MM.1S (cell line): ENCODE measurements around the gene WWC2.

Experiments
- DNase-seq: peaks from one replicate; pipeline ENCODE4 v3.0.0-alpha.2; 2015
- H2AFZ ChIP-seq: fragments of 300-600 bp; sonication (generic); 2 replicates; pipeline ENCODE4 v1.6.0; 2016; ENCODE audit warnings: antibody characterized with exemption, low read length
- H3F3A ChIP-seq: fragments of 300-600 bp; sonication (generic); 2 replicates; pipeline ENCODE4 v1.6.1; 2016; ENCODE audit warnings: mild to moderate bottlenecking, antibody characterized with exemption, low read length, moderate library complexity, mixed read lengths; ENCODE audit not compliant: insufficient read depth
- H3K27ac ChIP-seq: fragments of 300-600 bp; sonication (generic); 2 replicates; pipeline ENCODE4 v1.5.1; 2016; ENCODE audit warnings: mild to moderate bottlenecking, low read length
- H3K27me3 ChIP-seq: fragments of 300-600 bp; sonication (generic); replicated peaks from 2 replicates; pipeline ENCODE4 v1.6.0; 2016; ENCODE audit warnings: low read length; ENCODE audit not compliant: insufficient read depth
- H3K36me3 ChIP-seq: fragments of 300-600 bp; sonication (generic); replicated peaks from 2 replicates; pipeline ENCODE4 v1.6.1; 2016; ENCODE audit warnings: mild to moderate bottlenecking, low read length, mixed read lengths; ENCODE audit not compliant: insufficient read depth
- H3K4me1 ChIP-seq: fragments of 300-600 bp; sonication (generic); 2 replicates; pipeline ENCODE4 v1.6.1; 2016; ENCODE audit warnings: low read length, mixed read lengths
- H3K4me2 ChIP-seq: fragments of 300-600 bp; sonication (generic); 2 replicates; pipeline ENCODE4 v1.6.0; 2016; ENCODE audit warnings: low read depth, low read length
- H3K4me3 ChIP-seq: fragments of 300-600 bp; sonication (generic); 2 replicates; pipeline ENCODE4 v1.5.1; 2016; ENCODE audit warnings: low read length, mixed read lengths
- H3K79me2 ChIP-seq: fragments of 300-600 bp; sonication (generic); 2 replicates; pipeline ENCODE4 v1.6.1; 2016; ENCODE audit warnings: mixed run types, low read length, mixed read lengths
- H3K9ac ChIP-seq: fragments of 300-600 bp; sonication (generic); 2 replicates; pipeline ENCODE4 v1.6.1; 2016; ENCODE audit warnings: low read length, mixed read lengths
- H3K9me2 ChIP-seq: fragments of 300-600 bp; sonication (generic); replicated peaks from 2 replicates; pipeline ENCODE4 v1.6.1; 2016; ENCODE audit warnings: mild to moderate bottlenecking, low read length, mixed read lengths; ENCODE audit not compliant: insufficient read depth
- H3K9me3 ChIP-seq: fragments of 300-600 bp; sonication (generic); replicated peaks from 2 replicates; pipeline ENCODE4 v1.6.1; 2016; ENCODE audit warnings: mild to moderate bottlenecking, low read length, mixed read lengths; ENCODE audit not compliant: insufficient read depth
- H4K20me1 ChIP-seq: fragments of 300-600 bp; sonication (generic); 2 replicates; pipeline ENCODE4 v1.6.1; 2016; ENCODE audit warnings: mild to moderate bottlenecking, low read length, moderate library complexity, mixed read lengths; ENCODE audit not compliant: insufficient read depth
- EZH2 ChIP-seq: fragments of 300-600 bp; sonication (generic); optimal IDR thresholded peaks from 2 replicates; pipeline ENCODE3; 2017; ENCODE audit warnings: low read depth, mild to moderate bottlenecking, antibody characterized with exemption, low read length, mixed read lengths
- EZH2phosphoT487 ChIP-seq: fragments of 300-600 bp; sonication (generic); IDR thresholded peaks from 2 replicates; pipeline ENCODE4 v1.6.1; 2018; ENCODE audit warnings: antibody characterized with exemption, low read length
- TF ChIP-seq, protein P1 (sequence below): fragments of 300-600 bp; sonication (generic); IDR thresholded peaks from 2 replicates; pipeline ENCODE4 v1.5.1; 2016; ENCODE audit warnings: antibody characterized with exemption, low read length, mixed read lengths

The WWC2 gene

DNA sequence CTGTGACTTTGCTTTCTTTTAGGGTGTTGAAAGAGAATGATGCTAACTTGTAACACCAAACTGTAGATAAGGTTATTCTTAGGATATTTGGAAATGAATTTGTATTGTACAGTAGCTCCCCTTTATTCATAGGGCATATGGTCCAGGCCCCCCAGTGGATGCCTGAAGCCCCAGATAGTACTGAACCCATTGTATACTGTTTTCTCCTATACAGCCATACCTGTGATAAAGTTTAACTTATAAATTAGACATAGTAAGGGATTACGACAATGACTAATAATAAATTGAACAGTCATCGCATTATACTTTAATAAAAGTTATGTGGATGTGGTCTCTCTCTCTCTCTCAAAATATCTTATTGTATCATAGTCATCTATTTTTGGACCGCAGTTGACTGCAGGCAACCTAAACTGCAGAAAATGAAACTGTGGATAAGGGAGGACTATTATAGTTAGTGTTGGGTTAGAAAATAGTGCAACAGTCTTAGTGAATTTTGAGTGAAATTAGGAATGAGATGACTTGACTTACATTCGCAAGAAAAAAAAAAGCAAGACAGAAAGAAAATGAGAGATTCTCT is 115.9 kb downstream of the WWC2 start:
- Histone ChIP-seq H3K9me3 (no peaks in the 10 kb centered on the region), H3K4me1 (peaks cover 12% of the 10 kb centered on the region; the same call in 1 of the 2 replicates), H3K9me2 (no peaks in the 10 kb centered on the region), H3F3A (no peaks in the 10 kb centered on the region), H2AFZ (no peak overlapping the region), H3K79me2 (no peaks in the 10 kb centered on the region), H3K9ac (no peak overlapping the region), H3K27ac (no peak overlapping the region), H3K36me3 (no peaks in the 10 kb centered on the region), H3K4me3 (no peak overlapping the region), H3K27me3 (no peaks in the 10 kb centered on the region), H4K20me1 (no peaks in the 10 kb centered on the region), H3K4me2 (peak overlapping the region; percentile 27; the same call in 1 of the 2 replicates)
- TF ChIP-seq, protein P1, sequence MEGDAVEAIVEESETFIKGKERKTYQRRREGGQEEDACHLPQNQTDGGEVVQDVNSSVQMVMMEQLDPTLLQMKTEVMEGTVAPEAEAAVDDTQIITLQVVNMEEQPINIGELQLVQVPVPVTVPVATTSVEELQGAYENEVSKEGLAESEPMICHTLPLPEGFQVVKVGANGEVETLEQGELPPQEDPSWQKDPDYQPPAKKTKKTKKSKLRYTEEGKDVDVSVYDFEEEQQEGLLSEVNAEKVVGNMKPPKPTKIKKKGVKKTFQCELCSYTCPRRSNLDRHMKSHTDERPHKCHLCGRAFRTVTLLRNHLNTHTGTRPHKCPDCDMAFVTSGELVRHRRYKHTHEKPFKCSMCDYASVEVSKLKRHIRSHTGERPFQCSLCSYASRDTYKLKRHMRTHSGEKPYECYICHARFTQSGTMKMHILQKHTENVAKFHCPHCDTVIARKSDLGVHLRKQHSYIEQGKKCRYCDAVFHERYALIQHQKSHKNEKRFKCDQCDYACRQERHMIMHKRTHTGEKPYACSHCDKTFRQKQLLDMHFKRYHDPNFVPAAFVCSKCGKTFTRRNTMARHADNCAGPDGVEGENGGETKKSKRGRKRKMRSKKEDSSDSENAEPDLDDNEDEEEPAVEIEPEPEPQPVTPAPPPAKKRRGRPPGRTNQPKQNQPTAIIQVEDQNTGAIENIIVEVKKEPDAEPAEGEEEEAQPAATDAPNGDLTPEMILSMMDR, result no peak
- TF ChIP-seq EZH2phosphoT487, result no peak
- no peak for TF ChIP-seq EZH2
- DNase-seq, result peak; percentile 7

DNA sequence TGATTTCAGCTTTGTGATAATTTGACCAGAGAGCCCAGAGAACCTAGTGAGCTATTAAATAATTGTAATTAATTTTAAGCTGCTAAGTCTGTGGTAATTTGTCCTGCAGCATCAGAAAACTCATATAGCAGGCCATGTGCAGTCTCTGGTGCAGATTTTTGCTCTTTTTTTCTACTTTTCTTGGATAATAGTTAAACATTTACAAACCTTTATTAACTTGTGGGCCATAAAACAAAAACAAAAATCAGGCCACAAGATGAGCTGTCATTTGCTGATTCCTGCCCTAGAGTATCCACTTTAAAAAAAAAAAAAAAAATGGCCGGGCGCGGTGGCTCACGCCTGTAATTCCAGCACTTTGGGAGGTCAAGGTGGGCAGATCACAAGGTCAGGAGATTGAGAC is 121.2 kb downstream of the WWC2 start:
- Histone ChIP-seq H3K36me3 (no peaks in the 10 kb centered on the region), H3K27me3 (no peaks in the 10 kb centered on the region), H3K4me2 (no peak overlapping the region), H4K20me1 (no peaks in the 10 kb centered on the region), H3K4me3 (no peak overlapping the region), H3K9me3 (no peaks in the 10 kb centered on the region), H3K4me1 (peaks cover 6% of the 10 kb centered on the region; the same call in 1 of the 2 replicates), H2AFZ (no peak overlapping the region), H3F3A (no peaks in the 10 kb centered on the region), H3K9me2 (no peaks in the 10 kb centered on the region; the same call in 1 of the 2 replicates), H3K27ac (no peak overlapping the region), H3K79me2 (no peaks in the 10 kb centered on the region), H3K9ac (no peak overlapping the region)
- no peak for DNase-seq
- no peak for TF ChIP-seq EZH2
- no peak for TF ChIP-seq EZH2phosphoT487

DNA sequence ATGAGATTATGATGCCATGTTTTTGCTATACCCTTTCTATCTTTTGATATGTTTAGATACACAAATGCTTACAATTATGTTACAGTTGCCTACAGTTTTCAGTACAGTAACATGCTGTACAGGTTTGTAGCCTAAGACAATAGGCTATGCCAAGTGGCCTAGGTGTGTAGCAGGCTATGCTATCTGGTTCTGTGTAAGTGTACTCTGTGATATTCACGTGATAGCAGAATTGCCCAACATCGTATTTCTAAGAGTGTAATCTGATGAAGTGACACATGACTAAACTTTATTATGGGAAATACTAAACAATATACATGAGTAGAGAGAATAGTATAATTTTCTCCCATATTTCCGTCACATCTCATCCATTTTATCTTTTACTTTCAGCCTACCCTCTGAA is 124.0 kb downstream of the WWC2 start:
- no peaks in the 10 kb centered on the region for H3K36me3 ChIP-seq
- H3K9ac ChIP-seq, result no peak overlapping the region
- no peaks in the 10 kb centered on the region for H3K9me3 ChIP-seq
- no peaks in the 10 kb centered on the region for H3K27me3 ChIP-seq
- no peaks in the 10 kb centered on the region for H4K20me1 ChIP-seq
- H3K4me1 ChIP-seq, result no peaks in the 10 kb centered on the region
- H3K4me3 ChIP-seq, result no peak overlapping the region
- no peak for DNase-seq
- no peak overlapping the region for H3K27ac ChIP-seq
- no peaks in the 10 kb centered on the region for H3F3A ChIP-seq
- no peaks in the 10 kb centered on the region; the same call in 1 of the 2 replicates for H3K9me2 ChIP-seq
- no peak for TF ChIP-seq EZH2
- TF ChIP-seq, protein P1, result no peak
- no peak for TF ChIP-seq EZH2phosphoT487
- H3K79me2 ChIP-seq, result no peaks in the 10 kb centered on the region
- no peak overlapping the region for H2AFZ ChIP-seq
- H3K4me2 ChIP-seq, result no peak overlapping the region

DNA sequence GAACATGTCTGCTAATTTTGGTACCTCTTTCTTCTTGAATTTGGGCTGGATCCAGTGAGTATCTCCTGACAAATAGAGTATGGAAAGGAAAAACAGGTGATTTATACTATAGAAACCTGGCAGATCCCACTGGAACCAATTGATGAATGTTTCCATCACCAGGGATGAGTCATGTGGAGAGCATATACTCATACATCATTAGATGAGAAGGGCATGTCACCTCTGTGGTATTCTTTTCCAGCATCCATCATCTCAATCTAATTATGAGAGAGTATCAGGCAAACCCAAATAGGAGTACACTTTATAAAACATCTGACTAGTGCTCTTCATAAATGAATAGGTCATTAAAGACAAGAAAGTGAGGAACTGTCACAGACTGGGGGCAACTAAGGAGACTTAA is 130.3 kb downstream of the WWC2 start:
- no peaks in the 10 kb centered on the region; the same call in 1 of the 2 replicates for H3K36me3 ChIP-seq
- H3K27ac ChIP-seq, result no peak overlapping the region
- no peak overlapping the region for H3K4me3 ChIP-seq
- no peak for TF ChIP-seq EZH2phosphoT487
- DNase-seq, result no peak
- no peaks in the 10 kb centered on the region; the same call in 1 of the 2 replicates for H3K9me2 ChIP-seq
- no peaks in the 10 kb centered on the region for H4K20me1 ChIP-seq
- no peaks in the 10 kb centered on the region for H3K79me2 ChIP-seq
- H3K4me2 ChIP-seq, result no peak overlapping the region
- no peaks in the 10 kb centered on the region for H3F3A ChIP-seq
- H3K9ac ChIP-seq, result no peak overlapping the region
- H3K9me3 ChIP-seq, result no peaks in the 10 kb centered on the region
- no peaks in the 10 kb centered on the region for H3K27me3 ChIP-seq
- no peak overlapping the region for H2AFZ ChIP-seq
- no peaks in the 10 kb centered on the region for H3K4me1 ChIP-seq
